NAMALWA (cell line): ENCODE data around the gene PNKD.
"Not testable (repeated sequence)": the region's sequence is repeated elsewhere in the genome, so short reads cannot be mapped to it uniquely, and the experiment has no call there.

Experiments
- DNase-seq: peaks from one replicate; pipeline ENCODE4 v3.0.0-alpha.2; 2015; ENCODE audit warnings: low spot score

Gene PNKD

DNA sequence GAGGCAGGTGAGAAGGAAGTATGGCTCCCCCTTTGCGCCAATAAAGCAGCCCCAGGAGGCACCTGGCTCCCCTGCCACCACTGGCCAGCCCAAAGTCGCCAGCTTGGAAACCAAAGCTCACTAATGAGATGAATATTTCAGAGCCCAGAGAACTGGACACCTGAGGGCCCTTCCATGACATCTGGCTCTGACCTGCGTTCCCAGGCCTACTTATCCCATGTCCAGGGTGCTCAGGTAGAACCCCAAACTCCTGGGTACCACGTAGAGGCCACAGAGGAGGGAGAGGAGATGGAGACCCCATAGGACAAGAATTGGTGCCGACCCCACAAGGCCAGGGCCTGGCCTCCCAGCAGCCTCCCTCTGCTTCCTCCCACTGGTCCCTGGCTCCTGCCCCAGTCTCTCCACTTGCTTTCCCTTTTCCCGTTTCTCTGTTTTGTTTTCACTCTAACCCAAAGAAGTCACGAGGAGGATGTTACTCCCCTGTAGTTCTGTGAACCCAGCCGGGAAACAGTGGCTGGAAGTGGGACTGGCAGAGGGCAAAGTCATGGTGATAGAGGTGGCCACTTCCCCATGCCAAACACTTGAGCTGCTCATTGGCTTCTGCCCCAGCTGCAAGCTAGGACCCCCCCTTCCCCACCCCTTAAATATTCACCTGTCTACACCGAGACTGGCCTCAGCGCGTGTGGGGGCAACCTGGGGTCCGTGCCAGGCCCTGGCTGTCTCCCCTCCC lies 21.2 kb downstream of the PNKD start:
- DNase-seq, result no peak

DNA sequence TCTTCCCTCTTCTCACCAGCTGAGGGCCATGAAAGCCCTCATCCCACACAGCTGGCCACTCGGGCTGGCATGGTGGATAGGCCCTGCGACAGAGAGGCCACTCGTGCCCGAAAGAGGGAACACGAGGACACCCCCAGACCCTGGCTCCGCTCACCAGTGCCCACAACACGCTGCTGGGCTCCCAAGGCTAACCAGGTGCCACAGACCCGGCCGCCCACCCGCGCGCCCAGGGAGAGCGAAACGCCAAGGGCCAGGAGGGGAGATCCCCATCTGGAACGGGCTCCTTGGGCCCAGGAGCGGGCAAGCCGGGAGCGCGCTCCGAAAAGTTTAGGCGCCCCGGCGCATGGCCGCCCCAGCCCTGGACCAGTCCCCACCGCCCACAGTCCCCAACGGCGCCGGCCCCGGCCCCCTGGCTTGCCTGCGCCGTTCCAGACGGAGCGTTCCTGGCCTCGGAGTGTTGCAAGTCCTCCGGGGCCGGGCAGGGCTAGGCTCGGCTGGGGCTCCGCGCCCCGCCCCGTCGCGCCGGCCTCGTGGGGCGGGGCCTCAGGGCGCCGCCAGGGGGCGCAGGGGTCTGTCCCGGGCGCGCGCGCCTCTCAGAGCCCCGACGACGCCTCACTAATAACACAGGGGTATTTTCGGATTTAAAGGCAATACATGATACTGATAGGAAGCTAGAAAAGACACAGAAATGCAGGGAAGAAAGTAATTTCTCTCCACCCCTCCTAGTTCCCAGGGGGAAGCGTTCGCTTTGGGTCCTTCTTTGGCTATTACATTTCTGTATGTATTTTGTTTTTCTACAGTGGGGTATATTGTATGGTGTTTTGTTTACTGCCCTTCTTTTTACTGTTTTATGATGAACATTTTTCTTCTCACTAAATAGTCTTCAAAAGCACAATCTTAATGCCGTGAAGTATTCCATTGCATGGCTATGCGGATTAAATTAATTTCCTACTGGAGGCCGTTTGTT lies 22.0 kb downstream of the PNKD start, which contains the start of gene TMBIM1:
Gene TMBIM1 (minus strand): TSS at position 456 of the 967 bp plus-strand sequence. CDS start 10,362 bp downstream, outside the sequence.
- peak; percentile 78 for DNase-seq

DNA sequence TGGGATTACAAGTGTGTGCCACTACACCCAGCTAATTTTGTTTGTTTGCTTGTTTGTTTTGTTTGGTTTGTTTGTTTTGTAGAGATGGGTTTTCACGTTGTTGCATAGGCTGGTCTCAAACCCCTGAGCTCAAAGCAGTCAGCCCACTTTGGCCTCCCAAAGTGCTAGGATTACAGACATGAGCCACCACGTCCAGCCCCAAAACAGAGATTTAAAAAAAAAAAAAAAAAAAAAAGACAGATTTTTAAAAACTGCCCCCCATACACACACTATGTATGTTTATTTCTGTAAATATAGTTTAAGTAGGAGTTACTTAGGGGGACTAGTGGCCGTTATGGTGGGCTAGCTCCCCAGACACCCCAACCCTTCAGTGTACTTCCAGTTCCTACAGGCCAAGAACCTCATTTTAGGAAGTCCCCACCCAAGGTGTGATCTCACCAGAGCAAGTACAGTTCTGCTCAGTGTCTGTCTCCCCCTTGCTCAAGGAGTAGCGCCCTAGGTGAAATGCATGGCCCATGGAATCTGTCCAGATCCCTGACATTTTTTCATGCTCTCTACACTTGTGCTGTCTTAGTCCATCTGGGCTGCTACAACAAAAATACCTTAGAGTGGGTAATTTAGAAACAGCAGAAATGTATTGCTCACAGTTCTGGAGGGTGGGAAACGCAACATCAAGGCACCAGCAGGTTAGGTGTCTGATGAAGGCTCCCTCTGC lies 23.6 kb downstream of the PNKD start:
- DNase-seq, result no peak

DNA sequence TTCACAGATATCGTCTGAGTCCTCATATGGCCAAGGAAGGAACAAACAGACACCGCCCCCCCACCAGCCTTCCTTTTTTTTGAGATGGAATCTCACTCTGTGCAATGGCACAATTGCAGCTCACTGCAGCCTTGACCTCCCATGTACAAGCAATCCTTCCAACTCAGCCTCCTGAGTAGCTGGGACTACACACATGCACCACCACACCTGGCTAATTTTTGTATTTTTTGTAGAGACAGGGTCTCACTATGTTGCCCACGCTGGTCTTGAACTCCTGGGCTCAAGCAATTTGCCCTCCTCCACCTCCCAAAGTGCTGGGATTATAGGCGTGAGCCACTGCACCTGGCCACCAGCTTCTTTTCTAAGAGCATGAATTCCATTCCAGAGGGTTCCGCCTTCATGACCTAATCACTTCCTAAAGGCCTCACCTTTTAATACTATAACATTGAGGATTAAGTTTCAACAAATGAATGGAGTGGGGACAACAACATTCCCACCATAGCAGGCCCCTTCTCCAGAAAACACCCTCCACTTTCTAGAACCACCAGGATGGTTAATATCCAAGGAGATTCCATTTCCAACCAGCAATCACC lies 24.2 kb downstream of the PNKD start:
- no peak for DNase-seq

DNA sequence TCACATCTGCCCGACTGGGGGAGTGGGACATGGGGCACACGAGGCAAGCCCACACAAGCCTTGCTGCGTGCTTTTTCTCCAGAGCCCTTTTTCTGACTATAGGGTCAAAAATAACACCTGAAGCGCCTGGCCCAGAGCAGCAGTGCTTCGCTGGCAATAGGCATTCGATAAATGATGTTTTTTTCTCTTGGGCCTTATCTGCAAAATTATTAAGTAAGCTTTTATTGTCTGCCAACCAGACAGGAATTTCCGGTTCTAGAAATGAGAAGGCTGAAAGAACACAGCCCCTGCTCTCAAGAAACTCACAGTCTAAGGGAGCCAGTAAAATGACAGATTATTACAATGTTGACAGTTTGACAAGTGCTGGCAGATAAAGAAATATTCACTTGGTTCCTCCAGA lies 24.7 kb downstream of the PNKD start:
- DNase-seq, result no peak

DNA sequence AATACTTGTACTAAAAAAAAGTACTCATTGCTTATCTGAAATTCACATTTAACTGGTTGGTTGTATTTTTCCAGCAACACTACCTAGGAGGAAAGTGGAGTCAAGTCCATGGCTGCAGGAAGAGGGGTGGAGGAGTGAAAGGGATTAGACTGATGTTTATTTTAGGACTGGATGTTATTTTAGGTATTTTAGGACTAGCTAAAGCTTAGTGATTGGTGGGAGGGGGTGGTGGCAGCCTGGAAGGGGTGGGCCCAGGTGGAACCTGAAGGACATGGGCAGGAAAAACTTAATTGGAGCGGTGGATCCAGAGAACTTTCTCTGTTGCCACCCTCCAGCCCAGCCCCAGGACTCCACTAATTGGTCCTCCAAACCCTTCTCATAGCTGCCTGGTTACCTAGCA lies 25.9 kb downstream of the PNKD start:
- no peak for DNase-seq

DNA sequence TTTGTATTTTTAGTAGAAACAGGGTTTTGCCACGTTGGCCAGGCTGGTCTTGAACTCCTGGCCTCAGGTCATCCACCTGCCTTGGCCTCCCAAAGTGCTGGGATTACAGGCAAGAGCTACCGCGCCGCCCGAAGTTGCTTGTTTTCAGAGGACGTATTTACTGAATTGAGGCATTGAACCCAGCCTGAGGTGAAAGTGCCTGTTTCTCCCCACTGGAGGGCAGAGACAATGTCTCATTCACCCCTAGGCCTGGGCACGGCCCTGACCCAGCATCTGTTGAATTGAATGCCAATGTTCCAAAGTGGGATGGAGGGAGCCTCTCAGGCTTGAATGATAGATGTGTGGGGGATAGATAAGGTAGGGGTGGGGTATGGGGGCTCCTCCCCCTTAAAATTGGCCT lies 26.5 kb downstream of the PNKD start:
- no peak for DNase-seq

DNA sequence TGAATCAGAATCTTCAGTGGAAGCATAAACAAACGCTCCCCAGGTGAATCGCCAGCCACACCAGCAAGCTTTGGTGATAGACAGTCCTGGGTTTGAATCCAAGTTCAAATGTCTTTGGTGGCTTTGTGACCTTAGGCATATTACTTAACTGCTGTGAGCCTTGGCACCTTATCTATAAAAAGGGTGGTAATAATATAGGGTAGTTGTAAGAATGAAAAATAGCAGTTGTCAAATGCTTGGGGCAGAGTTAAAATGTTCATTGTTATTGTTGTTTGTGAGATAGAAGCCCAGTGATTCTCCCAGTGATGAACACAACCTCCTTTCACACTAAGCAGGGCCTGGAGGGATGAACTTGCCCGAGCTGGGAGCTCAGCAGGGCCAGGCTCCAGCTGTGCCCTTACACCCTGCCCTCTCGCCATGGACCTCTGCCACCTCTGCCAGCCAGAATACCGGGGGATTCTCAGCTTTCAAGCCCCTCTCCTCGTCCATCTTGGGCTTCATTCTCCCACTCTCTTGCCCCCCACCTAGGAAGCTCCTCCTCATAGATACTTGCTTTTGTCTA lies 28.1 kb downstream of the PNKD start:
- DNase-seq, result no peak

DNA sequence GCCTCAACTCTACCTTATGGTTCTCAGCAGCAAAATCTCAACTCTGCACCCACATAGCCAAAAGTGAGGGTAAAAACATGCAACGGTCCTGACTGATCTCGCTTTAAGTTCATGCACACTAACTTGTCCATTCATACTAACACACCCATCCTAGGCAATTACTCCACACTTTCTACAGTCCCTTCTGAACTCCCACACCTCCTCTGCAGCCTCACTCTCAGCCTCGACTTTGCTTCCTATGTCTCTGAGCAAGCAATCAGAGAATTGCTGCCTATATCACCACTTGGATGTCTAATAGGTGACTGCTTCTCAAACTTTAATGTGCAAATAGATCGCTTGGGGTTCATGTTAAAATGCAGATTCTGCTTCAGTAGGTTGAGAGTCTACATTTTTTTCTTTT lies 29.8 kb downstream of the PNKD start:
- no peak for DNase-seq

DNA sequence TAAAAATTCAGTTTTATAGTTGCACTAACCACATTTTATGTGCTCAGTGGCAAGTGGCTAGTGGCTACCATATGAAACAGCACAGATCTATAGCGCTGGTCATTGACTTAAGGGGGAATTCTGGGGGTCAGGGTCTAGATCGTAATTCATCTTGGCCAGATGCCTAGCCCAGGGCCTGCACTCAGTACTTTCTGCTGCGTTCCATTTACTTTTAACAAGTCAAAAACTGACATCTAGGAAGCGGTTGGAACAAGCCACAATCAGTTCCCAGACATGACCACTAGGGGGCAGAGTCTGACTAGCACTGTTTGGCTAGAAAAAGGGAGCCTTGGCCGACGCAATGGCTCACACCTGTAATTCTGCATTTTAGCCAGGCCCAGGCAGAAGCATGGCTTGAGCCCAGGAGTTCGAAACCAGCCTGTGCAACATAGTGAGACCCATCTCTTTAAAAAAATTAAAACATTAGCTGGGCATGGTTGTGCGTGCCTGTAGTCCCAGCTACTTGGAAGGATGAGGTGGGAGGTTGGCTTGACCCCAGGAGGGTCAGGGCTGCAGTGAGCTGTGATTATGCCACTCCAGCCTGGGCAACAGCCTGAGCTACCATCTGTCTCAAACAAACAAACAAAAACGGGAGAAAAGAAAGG lies 31.0 kb downstream of the PNKD start:
- DNase-seq, result peak; percentile 94

DNA sequence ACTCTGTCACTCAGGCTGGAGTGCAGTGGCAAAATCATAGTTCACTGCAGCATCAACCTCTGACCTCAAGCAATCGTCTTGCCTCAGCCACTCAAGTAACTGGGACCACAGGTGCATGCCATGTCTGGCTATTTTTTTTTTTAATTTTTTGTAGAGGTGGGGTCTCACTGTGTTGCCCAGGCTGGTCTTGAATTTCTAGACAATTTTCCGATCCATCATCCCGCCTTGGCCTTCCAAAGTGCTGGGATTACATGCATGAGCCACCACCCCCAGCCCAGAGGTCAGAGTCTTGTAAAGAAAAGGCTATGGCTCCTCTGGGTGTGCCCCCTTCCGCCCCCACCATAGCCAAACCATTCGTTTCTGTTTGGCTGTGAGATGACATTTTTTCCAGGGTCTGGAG lies 35.1 kb downstream of the PNKD start:
- DNase-seq, result no peak

DNA sequence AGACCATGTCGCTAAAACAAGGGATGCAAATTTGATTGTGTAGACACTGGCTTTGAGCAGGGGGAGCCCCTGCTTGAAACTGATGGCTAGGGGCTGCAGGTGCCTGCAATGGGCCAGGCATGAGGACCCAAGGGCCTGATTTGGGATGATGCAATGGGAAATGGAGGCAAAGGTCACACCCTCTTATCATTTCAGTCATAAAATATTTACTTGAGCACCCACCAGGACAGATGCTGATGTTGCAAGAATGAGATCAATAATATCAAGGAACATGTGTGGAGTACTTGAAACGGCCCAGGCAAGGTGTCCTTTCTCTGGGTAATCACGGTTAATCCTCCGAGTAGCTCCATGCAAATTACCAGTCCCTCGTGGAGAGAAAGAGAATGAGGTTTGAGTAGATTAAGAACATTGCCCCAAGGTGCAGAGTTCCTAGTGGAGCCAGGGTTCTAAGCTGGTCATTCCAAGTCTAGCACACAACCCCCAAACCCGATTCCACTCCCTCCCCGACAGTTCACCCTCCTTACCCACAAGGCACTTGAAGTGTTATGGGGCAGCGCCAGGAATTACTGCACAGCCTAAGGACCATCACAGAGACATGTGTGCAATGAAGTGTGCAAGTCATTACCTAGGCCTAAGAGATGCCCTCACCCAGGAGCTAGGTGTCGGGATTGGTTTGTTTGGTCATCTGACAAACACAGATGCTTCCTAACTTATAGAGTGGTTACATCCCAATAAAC lies 36.0 kb downstream of the PNKD start:
- DNase-seq, result no peak

DNA sequence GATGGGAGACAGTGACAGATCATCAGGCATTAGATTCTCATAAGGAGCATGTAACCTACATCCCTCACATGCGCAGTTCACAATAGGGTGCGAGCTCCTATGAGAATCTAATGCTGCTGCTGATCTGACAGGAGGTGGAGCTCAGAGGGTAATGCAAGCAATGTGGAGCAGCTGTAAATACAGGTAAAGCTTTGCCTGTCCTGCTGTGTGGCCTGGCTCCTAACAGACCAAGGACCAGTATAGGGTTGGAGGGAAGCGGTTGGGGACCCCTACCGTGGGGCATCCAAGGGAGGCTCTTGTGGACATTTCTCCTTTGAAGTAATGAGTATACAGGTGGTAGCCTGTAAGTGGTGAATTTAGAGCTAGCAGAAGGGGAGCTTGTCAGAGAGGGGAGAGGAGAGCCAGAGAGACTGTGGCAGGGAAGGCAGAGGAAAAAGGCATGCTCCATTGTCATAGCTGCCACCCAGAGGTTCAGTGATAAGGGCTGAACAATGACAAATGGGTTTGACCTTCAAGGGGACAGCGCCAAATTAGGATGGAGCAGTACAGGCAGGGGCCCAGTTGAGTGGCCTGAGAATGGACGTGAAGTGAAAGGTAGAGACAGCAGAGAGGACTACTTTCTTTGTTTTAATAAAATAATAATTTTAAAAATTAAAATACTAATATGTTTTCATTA lies 37.2 kb downstream of the PNKD start:
- no peak for DNase-seq

DNA sequence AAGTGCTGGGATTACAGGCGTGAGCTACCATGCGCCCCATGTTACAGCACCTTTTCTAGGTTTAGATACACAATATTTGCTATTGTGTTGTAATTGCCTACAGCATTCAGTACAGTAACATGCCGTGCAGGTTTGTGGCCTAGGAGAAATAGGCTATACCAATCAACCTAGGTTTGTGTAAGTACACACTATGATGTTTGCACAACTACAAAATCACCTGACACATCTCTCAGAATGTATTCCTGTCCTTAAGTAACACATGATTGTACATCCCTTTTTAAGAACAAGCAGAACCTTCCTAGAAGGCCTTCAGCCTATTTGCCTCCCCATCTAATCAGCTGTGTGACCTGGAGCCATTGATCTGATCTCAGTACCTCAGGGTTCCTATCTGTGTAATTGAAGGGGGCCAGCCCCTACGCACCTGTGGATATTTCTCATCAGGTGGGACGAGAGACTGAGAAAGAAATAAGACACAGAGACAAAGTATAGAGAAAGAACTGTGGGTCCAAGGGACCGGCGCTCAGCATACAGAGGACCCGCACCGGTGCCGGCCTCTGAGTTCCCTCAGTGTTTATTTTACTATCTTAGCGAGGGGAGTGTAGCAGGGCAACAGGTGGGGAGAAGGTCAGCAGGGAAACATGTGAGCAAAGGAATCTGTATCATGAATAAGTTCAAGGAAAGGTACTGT lies 40.7 kb downstream of the PNKD start:
- no peak for DNase-seq

DNA sequence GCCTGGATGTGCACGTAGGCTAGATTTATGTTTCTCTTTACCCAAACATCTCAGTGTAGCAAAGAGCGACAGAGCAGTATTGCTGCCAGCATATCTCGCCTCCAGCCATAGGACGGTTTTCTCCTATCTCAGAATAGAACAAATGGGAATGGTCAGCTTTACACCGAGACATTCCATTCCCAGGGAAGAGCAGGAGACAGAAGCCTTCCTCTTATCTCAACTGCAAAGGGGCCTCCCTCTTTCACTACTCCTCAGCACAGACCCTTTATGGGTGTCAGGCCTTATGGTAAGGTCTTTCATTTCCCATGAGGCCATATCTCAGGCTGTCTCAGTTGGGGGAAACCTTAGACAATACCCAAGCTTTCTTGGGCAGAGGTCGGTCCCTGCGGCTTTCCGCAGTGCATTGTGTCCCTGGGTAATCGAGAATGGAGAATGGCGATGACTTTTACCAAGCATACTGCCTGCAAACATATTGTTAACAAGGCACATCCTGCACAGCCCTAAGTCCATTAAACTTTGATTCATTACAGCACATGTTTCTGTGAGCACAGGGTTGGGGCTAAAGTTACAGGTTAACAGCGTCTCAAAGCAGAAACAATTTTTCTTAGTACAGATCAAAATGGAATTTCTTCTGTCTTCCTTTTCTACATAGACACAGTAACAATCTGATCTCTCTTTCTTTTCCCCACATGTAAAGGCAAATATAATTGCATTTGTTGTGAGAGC lies 41.4 kb downstream of the PNKD start:
- not testable (repeated sequence) for DNase-seq

DNA sequence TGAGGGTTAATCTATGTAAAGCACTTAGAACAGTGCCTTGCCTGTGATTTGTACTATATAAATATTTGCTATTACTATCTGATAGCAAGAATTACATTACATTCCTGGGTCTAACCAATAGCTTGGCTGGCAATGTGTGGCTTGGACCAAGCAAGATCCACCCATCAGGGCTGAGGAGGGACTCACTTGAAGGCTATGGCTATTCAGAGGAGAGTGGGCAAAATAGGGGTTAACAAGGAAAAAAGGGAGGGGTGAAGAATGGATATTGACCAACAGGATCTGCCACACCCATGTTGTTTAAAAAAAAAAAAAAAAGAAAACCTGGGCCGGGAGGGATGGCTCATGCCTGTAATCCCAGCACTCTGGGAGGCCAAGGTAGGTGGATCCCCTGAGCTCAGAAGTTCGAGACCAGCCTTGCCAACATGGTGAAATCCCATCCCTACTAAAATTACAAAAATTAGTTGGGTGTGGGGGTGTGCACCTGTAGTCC lies 42.0 kb downstream of the PNKD start:
- DNase-seq, result no peak

DNA sequence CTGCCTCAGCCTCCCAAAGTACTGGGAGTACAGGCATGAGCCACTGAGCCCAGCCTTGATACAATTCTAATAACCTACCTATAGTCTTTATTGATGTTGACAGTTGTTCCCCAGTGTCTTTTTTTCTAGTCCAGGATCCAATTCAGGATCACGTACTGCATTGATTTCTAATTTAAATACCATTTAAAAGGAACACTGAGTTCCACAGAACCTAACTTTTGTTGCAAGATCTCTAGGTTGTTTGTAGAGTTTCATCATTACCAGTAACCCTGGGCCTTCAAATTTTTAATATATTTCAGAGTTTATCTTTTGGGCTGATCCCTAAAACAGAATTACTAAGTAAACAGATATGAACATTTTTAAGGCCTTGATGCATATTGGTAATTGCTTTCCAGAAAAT lies 43.0 kb downstream of the PNKD start:
- no peak for DNase-seq

DNA sequence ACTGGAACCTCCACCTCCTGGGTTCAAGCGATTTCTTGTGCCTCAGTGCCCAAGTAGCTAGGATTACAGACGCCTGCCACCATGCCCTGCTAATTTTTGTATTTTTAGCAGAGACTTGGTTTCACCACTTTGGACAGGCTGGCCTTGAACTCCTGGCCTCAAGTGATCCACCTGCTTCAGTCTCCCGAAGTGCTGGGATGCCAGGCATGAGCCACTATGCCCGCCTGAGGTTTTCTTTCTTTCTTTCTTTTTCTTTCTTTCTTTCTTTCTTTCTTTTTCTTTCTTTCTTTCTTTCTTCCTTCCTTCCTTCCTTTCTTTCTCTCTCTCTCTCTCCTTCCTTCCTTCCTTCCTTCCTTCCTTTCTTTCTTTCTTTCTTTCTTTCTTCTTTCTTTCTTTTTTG lies 44.4 kb downstream of the PNKD start:
- not testable (repeated sequence) for DNase-seq
